SK-N-SH (cell line): Measurements from ENCODE around the gene CRISP2.

Experiments used
- CTCF ChIP-seq: fragments of 200-600 bp; sonication (generic); IDR thresholded peaks from 2 replicates; pipeline ENCODE4 v1.6.1; 2017; ENCODE audit warnings: antibody characterized with exemption, mild to moderate bottlenecking, moderate library complexity
- EP300 ChIP-seq, 2 experiments: IDR thresholded peaks; 2 replicates each; pipeline versions ENCODE4 v1.4.0 to v1.6.1; 2012; ENCODE audit warnings: borderline replicate concordance in 1 of 2, low read depth in 1 of 2, low read length in 1 of 2
- EZH2phosphoT487 ChIP-seq: fragments of 200-600 bp; sonication (generic); IDR thresholded peaks from 2 replicates; pipeline ENCODE4 v1.6.1; 2017; ENCODE audit warnings: low read depth, mixed run types, mild to moderate bottlenecking, antibody characterized with exemption, moderate library complexity, borderline replicate concordance
- GATA2 ChIP-seq: sonication (generic); formaldehyde crosslinking; IDR thresholded peaks from 2 replicates; pipeline ENCODE4 v1.5.0; 2020; ENCODE audit warnings: mild to moderate bottlenecking, missing genetic modification reagents
- IRF3 ChIP-seq: fragments of 150-350 bp; IDR thresholded peaks from 2 replicates; pipeline ENCODE4 v1.6.1; 2016; ENCODE audit warnings: mild to moderate bottlenecking, low read depth, low read length
- POLR2AphosphoS5 ChIP-seq: IDR thresholded peaks from 2 replicates; pipeline ENCODE4 v1.6.1; 2012; ENCODE audit warnings: low read depth, low read length
- RAD21 ChIP-seq: IDR thresholded peaks from 2 replicates; pipeline ENCODE4 v1.6.1; 2012; ENCODE audit warnings: mild to moderate bottlenecking, low read length
- TAF1 ChIP-seq: IDR thresholded peaks from 2 replicates; pipeline ENCODE4 v1.6.1; 2012; ENCODE audit warnings: low read depth, mild to moderate bottlenecking, low read length, moderate library complexity, borderline replicate concordance
- USF2 ChIP-seq: fragments of 150-350 bp; IDR thresholded peaks from 2 replicates; pipeline ENCODE4 v1.6.1; 2017; ENCODE audit warnings: antibody characterized with exemption, low read length, low read depth, borderline replicate concordance

- TF ChIP-seq CTCF (no peak), EP300 (IDR thresholded peaks at IDR 0.05; ENCODE audit: borderline replicate concordance in 1 of 2, low read depth in 1 of 2, low read length in 1 of 2) (no peak), RAD21 (no peak), TAF1 (no peak), IRF3 (no peak), USF2 (no peak), EZH2phosphoT487 (no peak), POLR2AphosphoS5 (no peak), GATA2 (CRISPR knock-in tag) (no peak)
Observed at GRCh38 chr6:49662231-49662891, 51.0 kb downstream of the CRISP2 start.
